Activated CD4-positive, alpha-beta T cell treated with anti-CD3 and anti-CD28 coated beads, Interleukin-2, amount 50 U/mL, for 1 hour (primary cell): ENCODE data around the gene CBR3.

Experiments used
- DNase-seq: peaks from one replicate; pipeline ENCODE4 v3.0.0-alpha.2; 2020

Gene CBR3

DNA sequence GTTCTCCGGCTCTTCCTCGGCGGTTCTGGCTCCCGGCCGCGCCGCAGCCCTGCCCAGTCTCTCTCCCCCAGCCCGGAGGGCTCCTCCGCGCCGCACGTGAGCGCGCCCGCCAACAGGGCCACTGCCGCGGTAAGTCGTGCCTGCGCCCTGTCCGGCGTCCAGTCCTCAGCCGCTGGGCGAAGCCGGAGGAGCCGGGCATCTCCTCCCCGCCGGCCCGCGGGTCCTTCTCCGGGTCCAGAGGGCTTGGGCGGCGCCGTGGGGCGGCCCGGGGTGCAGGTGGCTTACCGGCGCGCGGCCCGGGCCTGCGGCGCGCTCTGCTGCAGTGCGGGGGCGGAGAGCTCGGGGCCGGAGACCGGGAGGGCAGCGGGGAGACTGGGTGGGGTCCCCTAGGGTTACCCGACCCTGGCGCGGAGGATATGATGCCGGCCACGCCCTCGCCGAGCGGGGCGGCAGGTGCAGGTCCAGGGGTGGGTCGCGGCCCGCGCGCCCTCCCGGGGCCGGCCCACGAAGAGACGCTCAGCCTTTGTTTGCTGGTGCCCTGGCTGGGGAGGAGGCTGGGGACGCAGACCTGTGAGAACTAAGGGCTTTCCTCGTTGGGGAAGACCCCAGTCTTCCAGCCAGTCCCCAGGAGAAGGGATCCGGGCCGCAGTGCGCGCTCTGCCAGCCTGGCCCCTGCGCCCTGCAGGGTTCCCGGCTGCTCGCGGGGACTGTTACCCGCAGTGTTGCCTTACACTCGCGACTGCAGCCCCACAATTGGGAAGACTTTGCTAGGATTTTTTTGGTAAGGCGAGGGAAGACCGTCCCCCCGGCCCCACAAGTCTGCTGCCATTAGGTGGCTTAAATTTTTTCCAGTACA, 22.2 kb downstream of the CBR3 start, which contains the start of gene DOP1B:
Gene DOP1B (plus strand): TSS at position 10 of the 856 bp plus-strand sequence. CDS start 7,910 bp downstream, outside the sequence.
- peak; percentile 28 for DNase-seq

DNA sequence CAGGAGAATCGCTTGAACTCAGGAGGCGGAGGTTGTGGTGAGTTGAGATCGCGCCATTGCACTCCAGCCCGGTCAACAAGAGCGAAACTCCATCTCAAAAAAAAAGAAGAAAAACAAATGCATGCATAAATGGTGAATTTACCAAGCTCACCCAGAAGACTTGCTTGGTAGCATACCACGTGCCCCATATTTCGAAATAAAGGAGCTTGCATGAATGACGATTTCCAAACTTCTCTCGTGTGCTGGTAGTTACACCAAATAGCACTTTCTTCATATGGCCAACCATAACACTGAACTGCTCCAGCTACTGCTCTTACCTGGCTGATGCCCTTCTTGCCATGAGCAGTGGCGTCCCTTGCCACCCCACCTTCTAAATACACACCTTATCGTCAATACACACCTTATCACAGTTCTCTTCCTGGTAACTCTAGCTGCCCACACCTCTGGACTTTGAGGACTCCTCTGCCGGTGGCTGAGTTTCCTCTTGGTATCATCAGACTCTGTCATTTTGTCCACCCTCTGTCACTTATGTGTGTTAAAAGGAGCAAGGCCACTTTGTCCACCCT, 24.6 kb downstream of the CBR3 start:
- DNase-seq = no peak

DNA sequence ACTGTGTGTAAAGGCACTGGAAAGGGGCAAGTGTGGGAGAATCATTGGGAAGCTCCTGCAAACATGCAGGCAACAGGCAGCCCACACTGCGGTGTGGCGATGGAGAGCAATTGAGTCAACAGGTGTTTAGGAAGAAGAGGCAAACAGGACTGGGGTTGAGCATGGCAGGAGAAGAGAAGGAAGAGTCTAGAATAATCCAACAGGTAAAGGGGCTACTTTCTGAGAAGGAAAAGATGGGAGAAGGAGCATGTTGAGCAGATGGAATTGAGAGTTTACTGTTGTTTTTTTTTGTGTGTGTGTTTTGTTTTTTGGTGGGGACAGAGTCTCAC, 25.9 kb downstream of the CBR3 start:
- no peak for DNase-seq

DNA sequence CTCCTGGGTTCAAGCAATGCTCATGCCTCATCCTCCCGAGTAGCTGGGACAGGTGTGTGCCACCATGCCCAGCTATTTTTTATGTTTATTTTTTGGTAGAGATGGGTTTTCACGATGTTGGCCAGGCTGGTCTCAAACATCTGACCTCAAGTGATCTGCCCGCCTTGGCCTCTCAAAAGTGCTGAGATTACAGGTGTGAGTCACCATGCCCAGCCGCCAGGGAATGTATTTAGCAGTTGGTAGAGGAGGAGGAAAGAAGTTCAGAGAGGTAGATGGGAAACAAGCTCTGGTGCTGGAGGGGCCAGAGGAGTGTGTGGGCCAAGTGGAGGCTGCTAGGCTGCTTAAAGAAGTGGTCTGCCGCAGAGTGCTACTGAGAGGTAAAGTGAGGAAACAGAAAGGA, 27.8 kb downstream of the CBR3 start:
- DNase-seq = no peak

- DNase-seq = no peak
Measured at GRCh38 chr21:36163750-36164741, 29.2 kb downstream of the CBR3 start.

DNA sequence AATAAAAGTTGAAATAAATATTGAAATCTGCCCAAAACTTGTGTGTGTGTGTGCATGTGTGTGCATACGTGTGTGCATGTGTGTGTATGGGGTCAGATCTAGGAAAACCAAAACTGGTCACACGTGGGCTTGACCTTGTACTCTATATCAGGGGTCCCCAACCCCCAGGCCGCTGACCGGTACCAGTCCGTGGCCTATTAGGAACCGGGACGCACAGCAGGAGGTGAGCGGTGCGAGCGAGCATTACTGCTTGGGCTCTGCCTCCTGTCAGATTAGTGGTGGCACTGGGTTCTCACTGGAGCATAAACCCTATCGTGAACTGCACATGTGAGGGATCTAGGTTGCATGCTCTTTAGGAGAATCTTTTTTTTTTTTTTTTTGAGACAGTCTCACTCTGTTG, 30.5 kb downstream of the CBR3 start:
- DNase-seq = no peak

DNA sequence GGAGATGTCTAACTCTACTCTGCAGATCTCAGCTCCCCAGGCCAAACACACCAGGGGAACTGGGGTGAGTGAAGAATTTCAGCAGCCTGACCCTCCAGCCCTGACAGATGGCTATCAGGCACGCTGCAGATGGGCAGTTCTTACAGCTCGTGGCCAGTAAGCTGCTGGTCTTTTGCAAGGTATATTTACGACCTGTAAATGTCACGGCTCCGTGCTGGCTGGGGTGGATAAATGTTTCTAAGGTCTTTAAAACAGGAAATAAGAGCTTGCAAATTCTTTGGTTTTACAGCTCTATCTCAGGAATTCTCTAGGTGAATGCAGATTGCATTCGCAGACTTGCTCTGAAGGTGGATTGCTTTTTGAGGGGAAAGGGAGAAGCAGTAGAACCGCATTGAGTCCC, 31.8 kb downstream of the CBR3 start:
- no peak for DNase-seq

GRCh38 chr21:36167541-36167940, 32.7 kb downstream of the CBR3 start:
- DNase-seq = no peak

GRCh38 chr21:36169470-36170128, 34.7 kb downstream of the CBR3 start:
- DNase-seq = no peak

- no peak for DNase-seq
Measured at GRCh38 chr21:36170823-36171222, 35.9 kb downstream of the CBR3 start.

DNA sequence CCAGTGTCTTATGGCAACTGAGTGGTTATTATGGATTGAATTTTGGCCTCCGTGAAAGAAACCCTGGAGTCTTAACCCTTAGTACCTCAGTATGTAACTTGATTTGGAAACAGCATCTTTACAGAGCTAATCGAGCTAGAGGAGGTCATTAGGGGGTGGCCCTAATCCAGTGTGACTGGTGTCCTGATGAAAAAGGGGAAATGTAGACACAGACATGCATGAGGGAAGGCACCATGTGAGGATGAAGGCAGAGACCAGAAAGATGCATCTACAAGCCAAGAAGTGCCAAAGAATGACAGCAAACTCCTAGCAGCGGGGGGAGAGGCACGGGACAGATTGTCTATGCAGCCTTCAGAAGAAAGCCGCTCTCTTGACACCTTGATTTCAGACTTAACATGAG, 36.5 kb downstream of the CBR3 start:
- no peak for DNase-seq

GRCh38 chr21:36171741-36172331, 37.0 kb downstream of the CBR3 start:
- no peak for DNase-seq

GRCh38 chr21:36174780-36175179, 39.9 kb downstream of the CBR3 start:
- no peak for DNase-seq

GRCh38 chr21:36175771-36176565, 41.1 kb downstream of the CBR3 start:
- no peak for DNase-seq

- no peak for DNase-seq
Measured at GRCh38 chr21:36178349-36178748, 43.5 kb downstream of the CBR3 start.

GRCh38 chr21:36179145-36179544, 44.3 kb downstream of the CBR3 start:
- no peak for DNase-seq

GRCh38 chr21:36180963-36181362, 46.1 kb downstream of the CBR3 start:
- no peak for DNase-seq

GRCh38 chr21:36183144-36183795, 48.4 kb downstream of the CBR3 start:
- no peak for DNase-seq

- DNase-seq = no peak
Measured at GRCh38 chr21:36184545-36184944, 49.7 kb downstream of the CBR3 start.

- DNase-seq = no peak
Measured at GRCh38 chr21:36185523-36185922, 50.6 kb downstream of the CBR3 start.

- no peak for DNase-seq
Measured at GRCh38 chr21:36186081-36186480, 51.2 kb downstream of the CBR3 start.
